OCI-LY3 (cell line): Measurements from ENCODE around the gene CCDC138.
A peak's percentile ranks its signal among the peaks of the same experiment; 100 is the strongest.
"Not testable (repeated sequence)": the region's sequence is repeated elsewhere in the genome, so short reads cannot be mapped to it uniquely, and the experiment has no call there.

ENCODE experiments used
- H2AFZ ChIP-seq: fragments of 200-600, 300-600 bp; shearing (Covaris generic); 2 replicates; pipeline ENCODE4 v1.6.0; 2014; ENCODE audit warnings: antibody characterized with exemption, low read depth, low read length
- H3K27ac ChIP-seq: fragments of 200-600, 300-600 bp; sonication (generic); 2 replicates; pipeline ENCODE4 v1.5.1; 2014; ENCODE audit warnings: mild to moderate bottlenecking, low read length, moderate library complexity, mixed read lengths
- H3K27me3 ChIP-seq: fragments of 200-600, 300-600 bp; sonication (generic); 2 replicates; pipeline ENCODE4 v1.6.1; 2014; ENCODE audit warnings: low read depth, low read length, mixed read lengths
- H3K36me3 ChIP-seq: fragments of 200-600, 300-600 bp; sonication (generic); replicated peaks from 2 replicates; pipeline ENCODE3; 2014; ENCODE audit warnings: low read depth, low read length, mixed read lengths
- H3K4me1 ChIP-seq: fragments of 300-600, 200-600 bp; sonication (generic); 2 replicates; pipeline ENCODE4 v1.6.1; 2014; ENCODE audit warnings: low read length, mixed read lengths
- H3K4me2 ChIP-seq: fragments of 200-600, 300-600 bp; sonication (generic); 2 replicates; pipeline ENCODE4 v1.6.1; 2014; ENCODE audit warnings: low read length, mixed read lengths
- H3K4me3 ChIP-seq: fragments of 300-600, 200-600 bp; sonication (generic); 2 replicates; pipeline ENCODE4 v1.5.1; 2014; ENCODE audit warnings: antibody characterized with exemption, mild to moderate bottlenecking, low read length, moderate library complexity
- H3K79me2 ChIP-seq: fragments of 300-600, 200-600 bp; shearing (Covaris generic); 2 replicates; pipeline ENCODE4 v1.6.1; 2014; ENCODE audit warnings: mild to moderate bottlenecking, low read length, mixed read lengths
- H3K9ac ChIP-seq: fragments of 300-600, 200-600 bp; shearing (Covaris generic); 2 replicates; pipeline ENCODE4 v1.6.0; 2014; ENCODE audit warnings: mild to moderate bottlenecking, low read length, moderate library complexity
- H3K9me3 ChIP-seq: fragments of 200-600, 300-600 bp; shearing (Covaris generic); 2 replicates; pipeline ENCODE4 v1.6.1; 2014; ENCODE audit warnings: low read length, mixed read lengths; ENCODE audit not compliant: insufficient read depth
- H4K20me1 ChIP-seq: fragments of 200-600, 300-600 bp; sonication (generic); 2 replicates; pipeline ENCODE4 v1.6.1; 2016; ENCODE audit warnings: low read length, mixed read lengths; ENCODE audit not compliant: insufficient read depth
- CTCF ChIP-seq: fragments of 200-600, 300-600 bp; sonication (generic); IDR thresholded peaks from 2 replicates; pipeline ENCODE4 v1.5.1; 2014; ENCODE audit warnings: antibody characterized with exemption, low read length, low read depth
- EZH2phosphoT487 ChIP-seq: fragments of 200-600 bp; shearing (Covaris generic); IDR thresholded peaks from 2 replicates; pipeline ENCODE4 v1.6.1; 2018; ENCODE audit warnings: antibody characterized with exemption, mixed run types, low read depth

Gene CCDC138

GRCh38 chr2:108786354-108787215 lies at the start of gene CCDC138:
Gene CCDC138 (plus strand): TSS chr2:108786771. CDS start chr2:108786823, 52 bp downstream.
- H3K9ac ChIP-seq = peak within 1 kb of the TSS; percentile 79
- H3K4me2 ChIP-seq = peak within 1 kb of the TSS; percentile 76
- H3K27me3 ChIP-seq = no peaks in the 10 kb centered on the region
- no peak for TF ChIP-seq EZH2phosphoT487
- H3K79me2 ChIP-seq = peaks cover 29% of the 10 kb centered on the region
- H3K4me3 ChIP-seq = peak within 1 kb of the TSS; percentile 94
- no peaks in the 10 kb centered on the region for H4K20me1 ChIP-seq
- no peaks in the 10 kb centered on the region for H3K9me3 ChIP-seq
- H3K36me3 ChIP-seq = peaks cover 32% of the 10 kb centered on the region
- H2AFZ ChIP-seq = peak within 1 kb of the TSS; percentile 29
- peaks cover 17% of the 10 kb centered on the region for H3K4me1 ChIP-seq
- H3K27ac ChIP-seq = peak within 1 kb of the TSS; percentile 73

GRCh38 chr2:108757973-108758372 lies 28.6 kb upstream of the CCDC138 start:
- not testable (repeated sequence) for H3K27ac ChIP-seq, H2AFZ ChIP-seq, H4K20me1 ChIP-seq, H3K4me2 ChIP-seq, H3K36me3 ChIP-seq, H3K27me3 ChIP-seq, H3K4me3 ChIP-seq, H3K79me2 ChIP-seq, H3K4me1 ChIP-seq, H3K9me3 ChIP-seq, H3K9ac ChIP-seq

GRCh38 chr2:108762618-108763017 lies 24.0 kb upstream of the CCDC138 start:
- not testable (repeated sequence) for H3K27ac ChIP-seq, H3K4me3 ChIP-seq, H3K27me3 ChIP-seq, H3K9ac ChIP-seq, H3K4me1 ChIP-seq, H3K9me3 ChIP-seq, H4K20me1 ChIP-seq, H3K4me2 ChIP-seq, H2AFZ ChIP-seq
- peaks cover 30% of the 10 kb centered on the region for H3K36me3 ChIP-seq
- H3K79me2 ChIP-seq = peaks cover 13% of the 10 kb centered on the region; the same call in 1 of the 2 replicates

- Histone ChIP-seq H3K79me2 (peaks cover 13% of the 10 kb centered on the region; the same call in 1 of the 2 replicates), H3K36me3 (peaks cover 30% of the 10 kb centered on the region)
- not testable (repeated sequence) for H2AFZ ChIP-seq, H3K27me3 ChIP-seq, H3K4me3 ChIP-seq, H3K9ac ChIP-seq, H3K4me1 ChIP-seq, H3K9me3 ChIP-seq, H4K20me1 ChIP-seq, H3K27ac ChIP-seq, H3K4me2 ChIP-seq
Measured at GRCh38 chr2:108766671-108767070, 19.9 kb upstream of the CCDC138 start.

- not testable (repeated sequence) for H3K4me3 ChIP-seq, H3K4me1 ChIP-seq, H2AFZ ChIP-seq, H4K20me1 ChIP-seq, H3K9me3 ChIP-seq, H3K27me3 ChIP-seq, H3K4me2 ChIP-seq, H3K27ac ChIP-seq, H3K9ac ChIP-seq
- H3K36me3 ChIP-seq = peaks cover 39% of the 10 kb centered on the region
- peaks cover 13% of the 10 kb centered on the region; the same call in 1 of the 2 replicates for H3K79me2 ChIP-seq
Measured at GRCh38 chr2:108767859-108768258, 18.7 kb upstream of the CCDC138 start.

- peak overlapping the region; percentile 87 for H3K27ac ChIP-seq
- peaks cover 34% of the 10 kb centered on the region for H3K4me1 ChIP-seq
- no peaks in the 10 kb centered on the region for H3K27me3 ChIP-seq
- H2AFZ ChIP-seq = no peak overlapping the region
- H3K36me3 ChIP-seq = peaks cover 48% of the 10 kb centered on the region
- H3K4me2 ChIP-seq = peak overlapping the region; percentile 70
- no peaks in the 10 kb centered on the region for H4K20me1 ChIP-seq
- H3K79me2 ChIP-seq = peaks cover 16% of the 10 kb centered on the region
- TF ChIP-seq CTCF = no peak
- no peak for TF ChIP-seq EZH2phosphoT487
- H3K9ac ChIP-seq = peak overlapping the region; percentile 49
- H3K4me3 ChIP-seq = peak overlapping the region; percentile 51
- H3K9me3 ChIP-seq = no peaks in the 10 kb centered on the region
Measured at GRCh38 chr2:108776475-108776874, 10.1 kb upstream of the CCDC138 start.
